IMR-90 (cell line): Measurements from ENCODE around the gene TBC1D22A. TPM values are rescaled to one million over a fixed set of nuclear protein-coding genes. Genes with fewer than 3 reads are reported as not detected.

Experiments used
- ATAC-seq: fragments of 200-7000 bp; cut with Tn5 transposase; 2 replicates; pipeline ENCODE4 v1.9.1; 2020; ENCODE audit warnings: low read depth, mild to moderate bottlenecking, moderate library complexity
- BruUV-seq: library from RNA; stranded (reverse); fragments of 400-500 nt; replicated peaks from 2 replicates; lab custom pipeline; 2021; lab: Mats Ljungman, UMichigan
- CTCF ChIA-PET: fragments of 300-600 bp; formaldehyde crosslinking; extraction: SDS; loops from one replicate; lab custom pipeline; 2021; ENCODE audit warnings: antibody characterized with exemption; lab: Yijun Ruan, JAX
- POLR2A ChIA-PET: fragments of 300-600 bp; sonication (Branson Sonifier 250); formaldehyde crosslinking; loops from one replicate; lab custom pipeline; 2022; ENCODE audit warnings: antibody characterized with exemption; ENCODE audit not compliant: unreplicated experiment; lab: Charles Lee
- DNase-seq: peaks from one replicate; pipeline ENCODE4 v3.0.0; 2013
- H2AFZ ChIP-seq: replicated peaks from 2 replicates; pipeline ENCODE3; 2013; ENCODE audit warnings: low read length, mild to moderate bottlenecking; ENCODE audit not compliant: poor library complexity
- H2AK5ac ChIP-seq: 2 replicates; pipeline ENCODE4 v1.6.1; 2013; ENCODE audit warnings: low read depth, low read length, inconsistent platforms
- H2AK9ac ChIP-seq: replicated peaks from 2 replicates; pipeline ENCODE3; 2013; ENCODE audit warnings: mild to moderate bottlenecking, low read depth, low read length, moderate library complexity; ENCODE audit not compliant: poor library complexity
- H2BK120ac ChIP-seq: 2 replicates; pipeline ENCODE4 v1.6.1; 2013; ENCODE audit warnings: low read depth, low read length, inconsistent platforms
- H2BK15ac ChIP-seq: 3 replicates; pipeline ENCODE4 v1.6.1; 2013; ENCODE audit warnings: low read depth, low read length, inconsistent platforms
- H2BK20ac ChIP-seq: 2 replicates; pipeline ENCODE4 v1.6.1; 2013; ENCODE audit warnings: low read depth, mild to moderate bottlenecking, inconsistent platforms, low read length, moderate library complexity
- H2BK5ac ChIP-seq: 2 replicates; pipeline ENCODE4 v1.6.1; 2013; ENCODE audit warnings: mild to moderate bottlenecking, low read depth, low read length, inconsistent platforms; ENCODE audit not compliant: poor library complexity, severe bottlenecking
- H3K14ac ChIP-seq: replicated peaks from 2 replicates; pipeline ENCODE4 v1.6.1; 2013; ENCODE audit warnings: low read depth, low read length, inconsistent platforms
- H3K18ac ChIP-seq: 2 replicates; pipeline ENCODE4 v1.6.1; 2013; ENCODE audit warnings: low read depth, low read length, control low read depth
- H3K23ac ChIP-seq: 2 replicates; pipeline ENCODE4 v1.6.1; 2013; ENCODE audit warnings: low read depth, low read length, inconsistent platforms
- H3K27ac ChIP-seq: 2 replicates; pipeline ENCODE4 v1.5.1; 2013; ENCODE audit warnings: mild to moderate bottlenecking, control low read depth, low read length; ENCODE audit not compliant: insufficient read depth
- H3K27me3 ChIP-seq: 2 replicates; pipeline ENCODE4 v1.6.1; 2013; ENCODE audit warnings: low read length; ENCODE audit not compliant: control insufficient read depth, insufficient read depth
- H3K36me3 ChIP-seq: 2 replicates; pipeline ENCODE4 v1.6.1; 2013; ENCODE audit warnings: low read length, mixed read lengths; ENCODE audit not compliant: control insufficient read depth, insufficient read depth
- H3K4ac ChIP-seq: 2 replicates; pipeline ENCODE4 v1.6.1; 2013; ENCODE audit warnings: low read depth, low read length, inconsistent platforms
- H3K4me1 ChIP-seq: 2 replicates; pipeline ENCODE4 v1.6.1; 2013; ENCODE audit warnings: low read length, mixed read lengths; ENCODE audit not compliant: control insufficient read depth, insufficient read depth
- H3K4me2 ChIP-seq: 2 replicates; pipeline ENCODE4 v1.6.1; 2013; ENCODE audit warnings: low read depth, mild to moderate bottlenecking, control low read depth, low read length, moderate library complexity
- H3K4me3 ChIP-seq: 2 replicates; pipeline ENCODE4 v1.5.1; 2013; ENCODE audit warnings: low read depth, mild to moderate bottlenecking, control low read depth, low read length, moderate library complexity; ENCODE audit not compliant: insufficient read depth
- H3K56ac ChIP-seq: 2 replicates; pipeline ENCODE4 v1.6.1; 2013; ENCODE audit warnings: low read length, inconsistent platforms; ENCODE audit not compliant: insufficient read depth; ENCODE audit errors: extremely low read depth
- H3K79me1 ChIP-seq, 2 experiments: 2 replicates each; pipeline ENCODE4 v1.6.1; 2013; ENCODE audit warnings: low read length in 2 of 2, inconsistent platforms in 1 of 2, low read depth in 1 of 2
- H3K9ac ChIP-seq: 2 replicates; pipeline ENCODE4 v1.6.1; 2013; ENCODE audit warnings: low read depth, low read length, control low read depth
- H3K9me1 ChIP-seq: 2 replicates; pipeline ENCODE4 v1.6.1; 2013; ENCODE audit warnings: low read length, inconsistent platforms; ENCODE audit not compliant: insufficient read depth
- H3K9me3 ChIP-seq: 2 replicates; pipeline ENCODE4 v1.6.1; 2013; ENCODE audit warnings: low read length; ENCODE audit not compliant: control insufficient read depth, insufficient read depth
- H4K20me1 ChIP-seq: 2 replicates; pipeline ENCODE4 v1.6.1; 2013; ENCODE audit warnings: low read length, inconsistent platforms; ENCODE audit not compliant: insufficient read depth
- H4K5ac ChIP-seq: 2 replicates; pipeline ENCODE4 v1.6.1; 2013; ENCODE audit warnings: mild to moderate bottlenecking, low read depth, low read length, control low read depth
- H4K8ac ChIP-seq, 2 experiments: 2 replicates each; pipeline ENCODE4 v1.6.1; 2013; ENCODE audit warnings: low read depth in 2 of 2, low read length in 2 of 2, control low read depth in 1 of 2, inconsistent platforms in 1 of 2
- H4K91ac ChIP-seq: 2 replicates; pipeline ENCODE4 v1.6.1; 2013; ENCODE audit warnings: low read depth, low read length, inconsistent platforms; ENCODE audit not compliant: insufficient read depth
- BHLHE40 ChIP-seq: fragments of 150-350 bp; IDR thresholded peaks from 2 replicates; pipeline ENCODE4 v1.6.1; 2016; ENCODE audit warnings: mild to moderate bottlenecking, low read depth, low read length
- CEBPB ChIP-seq: IDR thresholded peaks from 2 replicates; pipeline ENCODE4 v1.6.1; 2012; ENCODE audit warnings: low read depth, low read length, improper control_type of control experiment
- CHD1 ChIP-seq: IDR thresholded peaks from 2 replicates; pipeline ENCODE4 v1.6.1; 2012; ENCODE audit warnings: low read depth, low read length, improper control_type of control experiment
- ELK1 ChIP-seq: fragments of 150-350 bp; IDR thresholded peaks from 2 replicates; pipeline ENCODE4 v1.6.1; 2016; ENCODE audit warnings: low read depth, mild to moderate bottlenecking, low read length, moderate library complexity, borderline replicate concordance
- FOS ChIP-seq: fragments of 150-350 bp; IDR thresholded peaks from 2 replicates; pipeline ENCODE4 v1.6.1; 2016; ENCODE audit warnings: low read depth, low read length
- MAFK ChIP-seq: IDR thresholded peaks from 2 replicates; pipeline ENCODE4 v1.6.1; 2012; ENCODE audit warnings: low read depth, low read length, improper control_type of control experiment
- MAZ ChIP-seq: IDR thresholded peaks from 2 replicates; pipeline ENCODE4 v1.6.1; 2012; ENCODE audit warnings: low read depth, mild to moderate bottlenecking, low read length, improper control_type of control experiment, moderate library complexity, borderline replicate concordance
- MXI1 ChIP-seq: IDR thresholded peaks from 2 replicates; pipeline ENCODE4 v1.6.1; 2012; ENCODE audit warnings: low read depth, mild to moderate bottlenecking, low read length, moderate library complexity, borderline replicate concordance
- NFE2L2 ChIP-seq: fragments of 150-350 bp; IDR thresholded peaks from 2 replicates; pipeline ENCODE4 v1.6.1; 2016; ENCODE audit warnings: low read depth, mild to moderate bottlenecking, low read length
- POLR2A ChIP-seq: IDR thresholded peaks from 2 replicates; pipeline ENCODE4 v1.6.1; 2012; ENCODE audit warnings: mild to moderate bottlenecking, low read depth, low read length
- RAD21 ChIP-seq: IDR thresholded peaks from 2 replicates; pipeline ENCODE4 v1.6.1; 2012; ENCODE audit warnings: low read length, improper control_type of control experiment
- RCOR1 ChIP-seq: IDR thresholded peaks from 2 replicates; pipeline ENCODE4 v1.6.1; 2012; ENCODE audit warnings: mild to moderate bottlenecking, low read length, improper control_type of control experiment; ENCODE audit not compliant: insufficient replicate concordance
- RFX5 ChIP-seq: IDR thresholded peaks from 2 replicates; pipeline ENCODE4 v1.8.0; 2012; ENCODE audit warnings: low read depth, mild to moderate bottlenecking, low read length, moderate library complexity
- SMC3 ChIP-seq: fragments of 150-350 bp; IDR thresholded peaks from 2 replicates; pipeline ENCODE4 v1.6.1; 2016; ENCODE audit warnings: low read depth, mild to moderate bottlenecking, antibody characterized with exemption, low read length, moderate library complexity
- USF2 ChIP-seq: fragments of 150-350 bp; IDR thresholded peaks from 2 replicates; pipeline ENCODE4 v1.6.1; 2017; ENCODE audit warnings: mild to moderate bottlenecking, antibody characterized with exemption, low read length, low read depth
- WGBS, 2 experiments: methylation state at CpG; one replicate each; pipeline versions ENCODE4 v1.1.5 to v1.1.7; 2013; ENCODE audit warnings: missing lambda C conversion rate in 2 of 2; ENCODE audit not compliant: insufficient read length in 1 of 2; ENCODE audit errors: extremely low coverage in 2 of 2; 5-methylcytosine and 5-hydroxymethylcytosine counted together
- dilution Hi-C: fragments of 300-500 bp; cut with HindIII; formaldehyde crosslinking; loops from one replicate; pipeline ENCODE4 v1.14.3; 2018; ENCODE audit warnings: low sequenced_read_pairs; ENCODE audit not compliant: unreplicated experiment
- in situ Hi-C: fragments of 300-500 bp; cut with MboI; formaldehyde crosslinking; loops from 3 replicates; pipeline ENCODE4 v1.14.3; 2019; ENCODE audit warnings: low sequenced_read_pairs, inconsistent platforms, mixed read lengths
- intact Hi-C: fragments of 100-400 bp; cut with micrococcal nuclease; formaldehyde crosslinking; loops from 2 replicates; pipeline ENCODE4 v1.10.0; 2022
- polyA plus RNA-seq, 3 experiments: library from polyadenylated mRNA; depleted of rRNA; stranded (reverse); fragments of >200 nt; gene quantifications; 2 replicates each; pipeline ENCODE4 v1.2.3, GENCODE V29; 2012; ENCODE audit warnings: low replicate concordance in 1 of 3
- total RNA-seq: library from RNA; depleted of rRNA; stranded (reverse); fragments of >200 nt; gene quantifications from 2 replicates; pipeline ENCODE4 v1.2.3, GENCODE V29; 2012
- TF ChIP-seq, protein P1 (sequence below): conservative IDR thresholded peaks from 2 replicates; pipeline ENCODE4 v1.5.1; 2012; ENCODE audit warnings: mild to moderate bottlenecking, low read depth, low read length, improper control_type of control experiment

The TBC1D22A gene
- total and polyA plus RNA-seq, 2 of the 4 experiments (the other 2 are of a cell fraction): 9.0 to 16.7 TPM

DNA sequence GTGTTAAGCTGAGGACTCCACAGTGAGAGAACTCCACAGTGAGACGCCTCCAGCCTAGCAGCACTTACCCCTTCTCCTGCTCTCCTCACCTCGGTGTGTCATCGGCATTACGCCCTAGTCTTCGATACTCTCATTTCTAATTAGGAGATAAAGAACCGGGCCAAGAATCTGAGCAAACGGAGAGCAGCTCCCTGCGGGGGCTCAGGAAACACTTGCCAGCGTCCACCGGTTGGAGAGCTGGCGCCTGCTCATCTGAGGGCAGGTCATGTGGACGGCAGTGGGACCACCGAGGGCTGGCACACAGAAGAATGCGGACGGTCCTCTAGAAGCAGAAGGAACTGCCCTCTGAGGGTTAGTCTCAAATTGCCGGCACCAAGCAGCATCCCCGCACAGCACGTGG, 37.4 kb upstream of the TBC1D22A start:
- Histone ChIP-seq H3K27ac (no peak overlapping the region), H2BK5ac (no peak overlapping the region), H3K56ac (no peak overlapping the region), H3K27me3 (no peaks in the 10 kb centered on the region), H4K5ac (no peak overlapping the region), H3K9me1 (peaks cover 6% of the 10 kb centered on the region), H3K36me3 (peaks cover 32% of the 10 kb centered on the region), H3K14ac (no peak overlapping the region), H2BK20ac (no peak overlapping the region), H3K4me2 (no peak overlapping the region), H4K8ac (no peak overlapping the region), H3K4ac (no peak overlapping the region), H2AK9ac (no peak overlapping the region), H2AFZ (no peak overlapping the region), H2BK120ac (no peak overlapping the region), H4K20me1 (peaks cover 70% of the 10 kb centered on the region), H4K91ac (no peak overlapping the region), H3K23ac (no peak overlapping the region), H2AK5ac (no peak overlapping the region), H3K9ac (no peak overlapping the region), H3K9me3 (no peaks in the 10 kb centered on the region), H3K4me3 (no peak overlapping the region), H3K79me1 (peaks cover 16 to 84% of the 10 kb centered on the region in 2 experiments), H2BK15ac (no peak overlapping the region), H3K4me1 (no peaks in the 10 kb centered on the region; the same call in 1 of the 2 replicates), H3K18ac (no peak overlapping the region)
- dilution Hi-C loops (no loop called here), intact Hi-C loops (no loop called here), in situ Hi-C loops (no loop called here)
- no TSS peak for BruUV-seq
- no peak for DNase-seq
- ChIA-PET CTCF (no interaction called here), POLR2A (no interaction called here)
- TF ChIP-seq RFX5: no peak
- TF ChIP-seq SMC3: no peak
- no peak for TF ChIP-seq ELK1
- TF ChIP-seq FOS: no peak
- TF ChIP-seq MXI1: no peak
- no peak for TF ChIP-seq RAD21
- no peak for TF ChIP-seq MAZ
- TF ChIP-seq CHD1: no peak
- no peak for TF ChIP-seq RCOR1
- no peak for TF ChIP-seq BHLHE40
- TF ChIP-seq MAFK: no peak
- no peak for TF ChIP-seq CEBPB
- TF ChIP-seq, protein P1, sequence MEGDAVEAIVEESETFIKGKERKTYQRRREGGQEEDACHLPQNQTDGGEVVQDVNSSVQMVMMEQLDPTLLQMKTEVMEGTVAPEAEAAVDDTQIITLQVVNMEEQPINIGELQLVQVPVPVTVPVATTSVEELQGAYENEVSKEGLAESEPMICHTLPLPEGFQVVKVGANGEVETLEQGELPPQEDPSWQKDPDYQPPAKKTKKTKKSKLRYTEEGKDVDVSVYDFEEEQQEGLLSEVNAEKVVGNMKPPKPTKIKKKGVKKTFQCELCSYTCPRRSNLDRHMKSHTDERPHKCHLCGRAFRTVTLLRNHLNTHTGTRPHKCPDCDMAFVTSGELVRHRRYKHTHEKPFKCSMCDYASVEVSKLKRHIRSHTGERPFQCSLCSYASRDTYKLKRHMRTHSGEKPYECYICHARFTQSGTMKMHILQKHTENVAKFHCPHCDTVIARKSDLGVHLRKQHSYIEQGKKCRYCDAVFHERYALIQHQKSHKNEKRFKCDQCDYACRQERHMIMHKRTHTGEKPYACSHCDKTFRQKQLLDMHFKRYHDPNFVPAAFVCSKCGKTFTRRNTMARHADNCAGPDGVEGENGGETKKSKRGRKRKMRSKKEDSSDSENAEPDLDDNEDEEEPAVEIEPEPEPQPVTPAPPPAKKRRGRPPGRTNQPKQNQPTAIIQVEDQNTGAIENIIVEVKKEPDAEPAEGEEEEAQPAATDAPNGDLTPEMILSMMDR: no peak
- no peak for TF ChIP-seq POLR2A
- TF ChIP-seq NFE2L2: no peak
- TF ChIP-seq USF2: no peak
- no peak for ATAC-seq
- WGBS, 2 experiments: 94% methylated on average over 13 of the region's 18 CpGs; no CpG with 5 or more reads in 1 of the 2 experiments
